GM12873 (cell line): ENCODE measurements around the gene GRIN1.
A peak's percentile ranks its signal among the peaks of the same experiment; 100 is the strongest.

Experiments
- TF ChIP-seq, protein P1 (sequence below): IDR thresholded peaks from 2 replicates; pipeline ENCODE4 v1.5.1; 2012; ENCODE audit warnings: low read depth, mild to moderate bottlenecking, moderate library complexity, low read length, control low read depth; ENCODE audit not compliant: insufficient read depth; ENCODE audit errors: missing control alignments

The GRIN1 gene

DNA sequence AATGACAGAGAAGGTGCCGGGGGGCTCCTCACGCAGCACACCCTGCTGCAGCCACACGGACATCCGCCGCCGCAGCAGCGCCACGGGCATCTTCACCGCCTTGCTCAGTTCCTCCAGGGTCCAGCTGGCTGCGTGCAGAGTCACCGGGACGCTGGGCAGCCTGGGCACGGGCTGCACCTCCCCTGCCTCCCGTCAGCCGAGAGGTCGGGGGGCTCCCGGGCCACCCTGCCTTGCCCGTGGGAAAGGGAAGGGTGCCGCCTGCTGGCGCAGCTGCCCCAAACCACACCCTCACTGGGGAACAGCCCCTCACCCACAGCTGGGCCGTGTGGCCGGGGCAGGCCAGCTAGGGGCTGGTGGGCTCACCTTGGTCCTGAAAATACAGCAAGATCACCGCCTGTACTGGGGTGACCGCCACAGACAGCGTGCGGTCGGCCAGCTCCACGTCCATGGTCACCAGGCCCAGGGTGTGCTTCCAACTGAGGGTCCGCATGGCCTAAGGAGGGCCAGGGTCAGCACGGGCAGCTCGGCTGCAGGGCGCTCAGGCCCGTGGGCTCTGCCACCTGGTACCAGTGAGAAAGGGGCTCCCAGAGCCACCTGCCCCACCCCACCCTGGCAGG is 36.5 kb downstream of the GRIN1 start:
- TF ChIP-seq, protein P1, sequence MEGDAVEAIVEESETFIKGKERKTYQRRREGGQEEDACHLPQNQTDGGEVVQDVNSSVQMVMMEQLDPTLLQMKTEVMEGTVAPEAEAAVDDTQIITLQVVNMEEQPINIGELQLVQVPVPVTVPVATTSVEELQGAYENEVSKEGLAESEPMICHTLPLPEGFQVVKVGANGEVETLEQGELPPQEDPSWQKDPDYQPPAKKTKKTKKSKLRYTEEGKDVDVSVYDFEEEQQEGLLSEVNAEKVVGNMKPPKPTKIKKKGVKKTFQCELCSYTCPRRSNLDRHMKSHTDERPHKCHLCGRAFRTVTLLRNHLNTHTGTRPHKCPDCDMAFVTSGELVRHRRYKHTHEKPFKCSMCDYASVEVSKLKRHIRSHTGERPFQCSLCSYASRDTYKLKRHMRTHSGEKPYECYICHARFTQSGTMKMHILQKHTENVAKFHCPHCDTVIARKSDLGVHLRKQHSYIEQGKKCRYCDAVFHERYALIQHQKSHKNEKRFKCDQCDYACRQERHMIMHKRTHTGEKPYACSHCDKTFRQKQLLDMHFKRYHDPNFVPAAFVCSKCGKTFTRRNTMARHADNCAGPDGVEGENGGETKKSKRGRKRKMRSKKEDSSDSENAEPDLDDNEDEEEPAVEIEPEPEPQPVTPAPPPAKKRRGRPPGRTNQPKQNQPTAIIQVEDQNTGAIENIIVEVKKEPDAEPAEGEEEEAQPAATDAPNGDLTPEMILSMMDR, result no peak

DNA sequence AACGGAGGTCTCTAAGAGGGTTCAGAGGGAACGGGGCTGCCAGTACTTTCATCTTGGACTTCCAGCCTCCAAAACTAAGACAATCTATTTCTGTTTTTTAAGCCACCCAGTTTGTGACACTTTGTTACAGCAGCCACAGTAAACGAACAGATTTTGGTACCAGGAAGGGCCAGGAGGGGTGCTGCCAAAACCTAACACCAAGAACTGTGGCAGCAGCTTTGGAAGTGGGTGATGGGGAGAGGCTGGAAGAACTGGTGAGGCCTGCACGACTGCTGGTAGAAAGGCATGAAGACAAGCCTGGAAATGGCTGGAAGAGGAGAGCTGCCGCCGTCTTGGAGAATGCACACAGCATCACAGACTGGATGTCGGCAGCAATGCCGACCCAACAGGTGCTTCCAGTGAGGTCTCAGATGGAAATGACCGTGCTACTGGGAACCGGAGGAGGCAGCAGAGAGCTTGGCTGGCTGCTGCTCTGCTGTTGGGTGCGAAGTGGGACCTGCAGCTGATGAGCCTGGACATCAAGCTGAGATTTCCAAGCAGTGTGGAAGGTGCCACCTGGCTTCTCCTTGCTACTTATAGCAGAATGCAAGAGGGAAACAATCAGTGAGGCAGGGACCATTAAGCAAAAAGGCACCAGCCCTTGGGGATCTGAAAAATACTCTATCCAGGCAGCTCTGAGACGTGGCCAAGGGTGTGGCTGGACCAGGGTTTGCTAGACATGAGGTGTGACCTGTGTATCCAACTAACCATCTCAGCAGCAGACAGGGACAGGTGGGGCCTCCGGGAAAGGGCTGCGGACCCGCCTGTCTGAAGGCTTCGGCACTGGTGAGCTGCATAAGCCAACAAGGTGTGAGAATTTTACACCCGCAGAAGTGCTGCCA is 37.6 kb downstream of the GRIN1 start:
- TF ChIP-seq, protein P1, result peak; percentile 74

- TF ChIP-seq, protein P1, result no peak
Observed at GRCh38 chr9:137178201-137178938, 39.4 kb downstream of the GRIN1 start.

GRCh38 chr9:137178939-137179630 is 40.1 kb downstream of the GRIN1 start:
- TF ChIP-seq, protein P1, result no peak

- TF ChIP-seq, protein P1, result no peak
Observed at GRCh38 chr9:137179761-137180160, 40.8 kb downstream of the GRIN1 start.

DNA sequence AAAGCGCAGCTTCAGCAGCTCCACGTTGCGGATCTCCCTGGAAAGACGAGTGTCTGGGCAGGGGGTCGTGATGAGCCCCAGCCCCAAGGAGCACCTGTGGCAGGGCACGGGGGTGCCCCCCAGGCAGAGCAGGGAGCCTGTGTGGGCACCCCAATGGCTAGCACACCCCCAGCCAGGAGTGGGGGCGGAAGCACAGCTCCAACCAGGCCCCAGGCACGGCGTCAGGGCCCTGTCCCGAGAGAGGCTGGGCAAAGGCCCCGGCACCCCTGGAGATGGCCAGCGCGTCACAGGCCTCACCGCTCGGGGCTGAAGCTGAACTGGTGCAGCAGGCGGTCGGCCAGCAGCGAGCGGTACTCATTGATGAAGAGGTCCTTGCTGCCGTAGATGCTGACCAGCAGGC is 41.5 kb downstream of the GRIN1 start:
- TF ChIP-seq, protein P1, result no peak

DNA sequence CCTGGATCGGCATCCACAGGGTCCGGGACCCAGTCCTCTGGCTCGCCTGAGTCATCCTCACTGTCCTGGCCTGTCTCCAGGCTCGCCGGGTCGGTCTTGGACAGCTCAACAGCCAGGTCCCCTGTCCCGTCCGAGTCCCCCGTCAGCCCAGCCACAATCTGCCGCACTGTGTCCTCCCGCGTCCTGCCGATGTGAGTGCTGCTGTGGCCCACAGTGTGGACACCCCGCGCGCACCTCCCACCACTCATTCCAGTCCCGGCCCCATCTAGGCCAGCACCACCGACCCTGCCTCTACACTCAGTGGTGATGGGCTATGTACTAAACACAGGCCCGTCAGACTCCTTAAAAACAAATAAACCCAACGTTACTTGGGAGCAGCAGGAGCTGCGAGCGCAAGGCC is 42.7 kb downstream of the GRIN1 start:
- TF ChIP-seq, protein P1, result no peak
